GM18858 (cell line): ENCODE measurements around the gene SYNGR4.
"Not testable (repeated sequence)": the region's sequence is repeated elsewhere in the genome, so short reads cannot be mapped to it uniquely, and the experiment has no call there.

Source experiments
- ATAC-seq: cut with Tn5 transposase; IDR thresholded peaks from one replicate; pipeline ENCODE4 v1.9.1; 2021; ENCODE audit not compliant: unreplicated experiment

The SYNGR4 gene

DNA sequence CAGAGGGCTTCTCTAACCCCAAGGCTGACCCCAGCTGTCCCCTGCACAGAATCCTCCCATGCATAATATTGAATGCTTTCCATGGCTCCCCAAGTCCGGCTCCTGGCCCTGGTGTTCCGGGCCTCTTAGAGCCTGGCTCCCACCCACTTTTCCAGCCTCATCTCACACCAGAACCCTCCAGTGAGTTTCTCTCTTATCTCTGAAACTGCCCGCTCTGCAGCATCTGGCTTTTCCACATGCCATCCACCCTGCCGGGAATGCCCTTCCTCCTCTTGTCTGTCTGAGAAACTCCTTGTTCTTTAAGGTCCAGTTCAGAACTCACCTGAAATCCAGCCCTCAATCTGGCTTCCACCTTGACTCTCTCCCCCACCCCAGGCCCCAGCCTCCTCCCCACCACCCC is 6.8 kb downstream of the SYNGR4 start:
- no peak for ATAC-seq

GRCh38 chr19:48371367-48371766 is 7.2 kb downstream of the SYNGR4 start:
- no peak for ATAC-seq

DNA sequence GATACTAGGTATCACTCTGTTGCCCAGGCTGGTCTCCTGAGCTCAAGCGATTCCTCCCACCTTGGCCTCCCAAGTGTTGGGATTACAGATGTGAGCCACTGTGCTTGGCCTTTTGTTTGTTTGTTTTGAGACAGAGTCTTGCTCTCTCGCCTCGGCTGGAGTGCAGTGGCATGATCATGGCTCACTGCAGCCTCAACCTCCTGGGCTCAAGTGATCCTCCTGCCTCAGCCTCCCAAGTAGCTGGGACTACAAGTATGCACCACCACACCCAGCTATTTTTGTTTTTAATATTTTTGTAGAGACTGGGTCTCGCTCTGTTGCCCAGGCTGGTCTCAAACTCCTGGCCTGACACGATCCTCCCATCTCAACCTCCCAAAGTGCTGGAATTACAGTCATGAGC is 7.6 kb downstream of the SYNGR4 start:
- ATAC-seq, result not testable (repeated sequence)

DNA sequence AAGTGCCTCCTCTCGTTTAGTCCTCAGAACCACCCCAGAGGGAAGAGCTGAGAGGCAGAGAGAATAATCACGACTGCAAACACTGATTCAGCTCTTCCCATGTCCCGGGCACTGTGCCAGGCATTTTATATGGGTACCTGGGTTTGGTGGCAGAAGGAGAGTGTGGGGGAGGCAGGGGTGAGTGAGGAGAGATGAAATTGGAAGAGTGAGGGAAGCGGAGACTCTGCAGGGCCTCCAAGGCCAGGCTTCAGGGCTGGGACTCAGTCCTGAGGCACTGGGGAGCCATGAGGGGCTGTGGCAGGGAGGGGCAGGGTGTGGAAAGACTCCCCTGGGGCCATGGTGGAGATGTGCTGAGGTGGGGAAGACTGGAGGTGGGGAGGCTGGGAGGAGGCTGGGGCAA is 8.7 kb downstream of the SYNGR4 start:
- no peak for ATAC-seq

DNA sequence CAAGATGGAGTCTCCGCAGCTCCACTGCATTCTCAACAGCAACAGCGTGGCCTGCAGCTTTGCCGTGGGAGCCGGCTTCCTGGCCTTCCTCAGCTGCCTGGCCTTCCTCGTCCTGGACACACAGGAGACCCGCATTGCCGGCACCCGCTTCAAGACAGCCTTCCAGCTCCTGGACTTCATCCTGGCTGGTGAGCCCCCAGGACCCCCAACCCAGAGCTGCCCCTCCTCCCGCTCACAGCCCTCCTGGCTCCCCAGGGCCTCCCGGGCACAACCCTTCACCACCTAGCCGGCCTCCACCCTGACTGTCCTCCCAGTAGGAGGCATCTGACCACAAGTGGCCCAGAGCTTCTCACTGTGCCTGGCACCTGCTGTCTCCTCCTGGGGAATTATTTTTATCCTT is 9.4 kb downstream of the SYNGR4 start:
- ATAC-seq, result no peak

DNA sequence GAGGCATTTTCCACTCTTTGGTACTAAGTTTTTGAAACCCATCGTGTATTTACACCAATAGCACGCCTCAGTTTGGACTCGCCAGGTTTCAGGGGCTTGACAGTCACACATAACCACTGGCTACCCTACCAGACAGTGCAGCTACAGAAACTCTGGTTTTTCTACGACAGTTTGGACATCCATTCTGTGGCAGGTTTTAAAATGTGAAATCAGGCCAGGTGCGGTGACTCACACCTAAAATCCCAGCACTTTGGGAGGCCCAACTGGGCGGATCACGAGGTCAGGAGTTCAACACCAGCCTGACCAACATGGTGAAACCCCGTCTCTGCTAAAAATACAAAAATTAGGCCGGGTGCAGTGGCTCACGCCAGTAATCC is 14.0 kb downstream of the SYNGR4 start:
- ATAC-seq, result no peak

- no peak for ATAC-seq
Measured at GRCh38 chr19:48379058-48379457, 14.9 kb downstream of the SYNGR4 start.

GRCh38 chr19:48381178-48381950 is 17.2 kb downstream of the SYNGR4 start:
- ATAC-seq, result no peak

GRCh38 chr19:48382286-48382685 is 18.1 kb downstream of the SYNGR4 start:
- ATAC-seq, result no peak

DNA sequence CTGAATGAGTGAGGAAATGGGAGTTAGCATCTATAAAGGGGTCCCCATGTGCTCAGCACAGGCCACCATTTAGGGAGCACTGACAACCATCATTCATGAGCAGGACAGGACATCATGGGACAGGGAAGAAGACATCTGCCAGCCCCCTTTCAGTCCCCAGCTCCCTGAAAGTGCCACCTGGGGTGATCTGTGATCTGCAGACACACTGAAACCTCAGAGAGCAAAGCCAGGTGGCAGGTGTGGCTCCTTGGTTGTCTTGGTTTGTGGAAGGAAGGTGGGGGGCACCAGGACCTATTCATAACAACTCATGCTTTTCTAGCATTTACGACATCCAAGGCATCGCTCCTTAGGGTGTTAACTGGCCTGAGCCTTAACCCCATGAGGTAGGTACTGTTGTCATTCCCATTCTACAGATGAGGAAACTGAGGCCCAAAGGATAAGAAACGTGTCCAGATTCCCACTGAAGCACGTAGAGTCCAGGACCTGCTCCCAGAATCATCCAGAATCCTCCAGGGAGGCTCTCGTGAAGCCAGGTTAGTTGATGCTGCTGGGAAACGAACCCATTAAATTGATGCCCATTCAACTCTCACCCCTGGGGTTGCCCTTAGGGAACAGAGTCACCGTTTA is 21.4 kb downstream of the SYNGR4 start:
- ATAC-seq, result no peak

- no peak for ATAC-seq
Measured at GRCh38 chr19:48386981-48387380, 22.8 kb downstream of the SYNGR4 start.

DNA sequence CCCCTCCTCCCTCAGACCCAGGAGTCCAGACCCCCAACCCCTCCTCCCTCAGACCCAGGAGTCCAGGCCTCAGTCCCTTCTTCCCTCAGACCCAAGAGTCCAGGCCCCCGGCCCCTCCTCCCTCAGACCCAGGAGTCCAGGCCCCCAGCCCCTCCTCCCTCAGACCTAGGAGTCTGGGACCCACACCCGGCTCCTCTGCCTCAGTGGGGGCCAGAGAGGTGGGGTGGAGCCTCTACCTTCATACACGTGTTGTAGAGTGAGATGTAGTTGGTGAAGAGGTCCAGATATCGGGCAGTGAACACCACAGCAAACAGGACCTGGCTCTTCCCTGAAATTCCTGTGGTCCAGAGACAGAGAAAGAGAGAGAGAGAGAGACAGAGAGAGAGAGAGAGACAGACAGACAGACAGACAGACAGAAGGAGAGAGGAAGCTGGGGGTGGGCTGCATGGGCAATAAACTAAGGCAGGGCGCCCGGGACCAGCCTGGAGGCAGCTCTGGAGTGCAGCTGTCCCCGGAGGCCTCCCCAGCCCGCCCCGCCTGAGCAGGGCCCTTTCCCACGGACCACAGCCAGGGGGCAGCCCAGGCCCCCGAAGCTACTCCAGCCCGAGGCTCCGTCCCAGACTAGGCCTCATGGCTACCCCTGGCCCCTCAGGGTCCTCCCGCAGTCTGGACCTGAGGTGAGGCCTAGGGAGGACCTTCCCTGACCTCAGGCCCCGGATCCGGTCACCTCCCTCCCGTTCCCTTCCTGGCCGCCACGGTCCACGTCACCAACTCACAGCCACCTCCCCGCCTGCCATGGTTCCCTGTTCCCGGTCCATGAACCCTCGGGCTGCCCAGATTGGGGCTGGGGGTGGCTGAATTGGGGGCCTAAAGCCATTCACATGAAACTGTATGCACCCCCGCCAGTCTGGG is 26.3 kb downstream of the SYNGR4 start:
- ATAC-seq, result no peak

DNA sequence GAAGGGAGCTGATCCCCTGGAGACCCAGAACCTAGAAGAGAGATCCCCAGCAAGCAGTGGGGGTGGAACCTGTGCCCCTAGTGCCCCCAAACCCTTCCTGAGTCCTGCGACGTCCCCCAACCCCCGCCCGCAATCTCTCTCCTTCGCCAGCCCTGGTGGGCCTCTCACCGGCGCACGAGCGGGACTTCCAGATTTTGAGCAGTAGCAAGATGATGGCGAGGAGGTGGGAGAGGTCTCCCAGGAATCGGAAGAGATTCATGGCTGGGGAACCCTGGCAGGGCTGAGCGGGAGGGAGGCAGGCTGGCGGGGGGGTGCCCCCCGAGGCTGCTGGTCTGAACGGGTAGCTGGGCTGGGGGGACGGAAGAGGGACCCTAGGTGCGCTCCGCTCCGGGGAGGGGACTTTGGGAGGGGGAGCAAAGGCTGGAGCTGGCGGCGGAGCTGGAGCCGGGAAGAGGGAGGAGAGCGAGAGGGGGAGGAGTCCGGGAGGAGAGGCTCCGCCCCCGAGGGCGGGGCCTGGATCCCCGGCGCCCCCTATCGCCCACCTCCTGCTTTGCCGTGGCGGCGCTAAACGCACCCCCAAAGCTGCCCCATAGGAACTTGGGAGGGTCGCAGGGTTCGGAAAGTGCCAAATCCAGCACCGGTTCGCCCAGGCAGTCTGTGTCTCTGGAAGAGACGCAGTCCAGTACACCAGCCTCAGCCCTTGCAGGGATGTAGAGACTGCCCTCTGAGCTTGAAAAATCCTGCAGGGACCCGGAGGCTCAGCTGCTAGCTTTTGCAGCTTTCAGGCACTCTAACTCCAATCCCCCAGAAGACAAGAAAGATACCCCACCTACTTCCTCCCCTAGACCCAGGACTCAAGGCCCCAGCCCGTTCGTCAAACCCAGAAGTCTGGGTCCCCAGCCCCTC is 27.2 kb downstream of the SYNGR4 start, which contains the start of gene KDELR1:
TSS of gene KDELR1 (minus strand) at position 452 of the 906 bp plus-strand sequence. CDS start at position 259, 193 bp downstream.
- ATAC-seq, result no peak

DNA sequence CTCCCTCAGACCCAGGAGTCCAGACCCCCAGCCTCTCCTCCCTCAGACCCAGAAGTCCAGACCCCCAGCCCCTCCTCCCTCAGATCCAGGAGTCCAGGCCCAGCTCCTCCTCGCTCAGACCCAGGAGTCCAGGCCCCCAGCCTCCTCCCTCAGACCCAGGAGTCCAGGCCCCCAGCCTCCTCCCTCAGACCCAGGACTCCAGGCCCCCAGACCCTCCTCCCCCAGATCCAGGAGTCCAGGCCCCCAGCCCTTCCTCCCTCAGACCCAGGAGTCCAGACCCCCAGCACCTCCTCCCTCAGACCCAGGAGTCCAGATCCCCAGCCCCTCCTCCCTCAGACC is 27.8 kb downstream of the SYNGR4 start:
- not testable (repeated sequence) for ATAC-seq

GRCh38 chr19:48392860-48393558 is 28.8 kb downstream of the SYNGR4 start:
- ATAC-seq, result no peak

- ATAC-seq, result no peak
Measured at GRCh38 chr19:48393559-48394330, 29.6 kb downstream of the SYNGR4 start, which contains the start of gene GRIN2D. TSS of gene GRIN2D (plus strand) at chr19:48393668. CDS start at chr19:48398393, 4,725 bp downstream.

DNA sequence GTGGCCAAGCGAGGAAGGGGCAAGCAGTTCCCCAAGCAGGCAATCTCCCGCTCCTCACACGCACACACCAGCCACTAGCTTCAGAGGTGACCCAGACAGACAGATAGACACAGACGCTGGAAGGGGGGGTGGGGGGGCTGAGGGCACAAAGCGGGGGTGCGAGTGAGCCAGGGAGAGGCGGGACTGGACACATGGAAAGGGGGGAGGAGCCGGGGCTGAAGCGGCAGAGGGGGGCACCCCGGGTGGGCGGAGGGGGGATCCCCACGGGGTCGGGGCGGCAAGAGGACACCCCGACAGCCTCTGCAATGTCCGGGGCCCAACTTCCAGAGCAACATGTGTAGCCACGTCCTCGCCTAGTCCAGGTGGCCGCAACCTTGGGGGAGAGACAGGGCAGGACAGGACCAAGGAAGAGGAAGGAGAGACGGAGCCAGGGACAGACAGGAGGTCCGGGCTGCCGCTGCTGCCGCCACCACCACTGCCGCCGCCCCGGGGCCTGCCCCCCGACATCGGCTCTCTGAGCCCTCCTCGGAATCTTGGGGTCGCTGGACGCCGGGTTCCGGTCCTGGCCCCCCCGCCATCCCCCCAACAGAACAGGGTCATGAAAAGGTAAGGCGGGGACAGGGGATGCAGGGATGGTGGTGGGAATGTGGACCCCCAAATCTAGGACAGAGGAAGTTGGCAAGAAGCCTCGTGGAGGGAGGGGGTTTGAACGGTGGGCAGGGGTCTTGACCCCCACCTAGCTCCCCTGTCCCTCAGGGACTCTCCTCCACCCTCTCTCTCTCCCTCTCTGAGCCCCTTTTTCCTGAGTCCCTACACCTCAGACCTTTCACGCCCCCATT is 30.4 kb downstream of the SYNGR4 start:
- no peak for ATAC-seq

DNA sequence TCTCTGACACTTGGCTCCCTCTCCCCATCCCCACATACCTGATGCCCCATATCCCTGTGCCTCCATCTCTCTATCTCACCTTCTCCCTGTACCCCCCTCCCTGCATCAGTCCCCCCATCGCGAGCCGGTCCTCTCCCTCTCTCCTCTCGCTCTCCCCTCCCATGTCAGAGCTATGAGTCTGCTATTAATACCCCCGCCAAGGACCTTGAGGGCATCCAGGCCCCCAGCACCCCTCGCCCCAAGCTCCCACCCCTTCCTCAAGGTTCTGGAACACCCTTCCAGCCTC is 30.9 kb downstream of the SYNGR4 start:
- no peak for ATAC-seq

DNA sequence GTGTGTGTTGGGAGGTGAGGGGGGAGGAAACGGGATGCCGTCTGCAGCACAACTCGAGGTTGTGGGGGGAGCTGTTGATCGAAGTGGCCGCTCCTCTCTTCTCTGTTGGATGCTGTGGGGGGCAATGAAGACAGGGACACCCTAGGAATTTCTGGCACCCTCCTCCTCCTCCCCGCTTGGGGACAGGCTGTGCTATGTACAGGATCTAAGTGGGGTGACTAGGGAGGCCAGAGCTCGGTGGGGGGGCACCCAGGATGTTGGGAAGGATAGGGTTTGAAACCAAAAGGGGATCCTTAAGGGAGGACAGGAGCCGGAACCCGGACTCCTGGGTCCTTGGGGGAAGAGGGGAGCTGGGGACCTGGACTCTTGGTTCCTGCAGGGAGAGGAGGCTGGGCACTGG is 31.3 kb downstream of the SYNGR4 start:
- no peak for ATAC-seq
